GM19043 (cell line): ENCODE results near the gene CCDC88B.
"Not testable (repeated sequence)": the region's sequence is repeated elsewhere in the genome, so short reads cannot be mapped to it uniquely, and the experiment has no call there.

Experiments
- ATAC-seq: cut with Tn5 transposase; IDR thresholded peaks from one replicate; pipeline ENCODE4 v1.9.1; 2021; ENCODE audit warnings: low read depth; ENCODE audit not compliant: unreplicated experiment

The CCDC88B gene

DNA sequence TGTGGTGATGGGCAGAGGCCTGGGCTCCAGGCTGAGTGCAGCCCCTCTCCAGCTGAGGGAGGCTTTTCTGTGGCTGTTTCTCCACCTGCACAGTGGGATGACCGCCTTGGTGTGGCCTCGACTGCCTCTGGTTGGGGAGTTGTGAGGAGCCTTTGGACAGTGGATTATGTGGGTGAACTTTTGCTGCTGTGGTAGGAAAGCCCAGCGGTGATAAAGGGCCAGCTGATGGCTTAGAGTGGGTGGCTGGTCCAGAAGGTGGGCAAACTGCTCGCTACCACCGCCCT, 36.0 kb upstream of the CCDC88B start:
- no peak for ATAC-seq

DNA sequence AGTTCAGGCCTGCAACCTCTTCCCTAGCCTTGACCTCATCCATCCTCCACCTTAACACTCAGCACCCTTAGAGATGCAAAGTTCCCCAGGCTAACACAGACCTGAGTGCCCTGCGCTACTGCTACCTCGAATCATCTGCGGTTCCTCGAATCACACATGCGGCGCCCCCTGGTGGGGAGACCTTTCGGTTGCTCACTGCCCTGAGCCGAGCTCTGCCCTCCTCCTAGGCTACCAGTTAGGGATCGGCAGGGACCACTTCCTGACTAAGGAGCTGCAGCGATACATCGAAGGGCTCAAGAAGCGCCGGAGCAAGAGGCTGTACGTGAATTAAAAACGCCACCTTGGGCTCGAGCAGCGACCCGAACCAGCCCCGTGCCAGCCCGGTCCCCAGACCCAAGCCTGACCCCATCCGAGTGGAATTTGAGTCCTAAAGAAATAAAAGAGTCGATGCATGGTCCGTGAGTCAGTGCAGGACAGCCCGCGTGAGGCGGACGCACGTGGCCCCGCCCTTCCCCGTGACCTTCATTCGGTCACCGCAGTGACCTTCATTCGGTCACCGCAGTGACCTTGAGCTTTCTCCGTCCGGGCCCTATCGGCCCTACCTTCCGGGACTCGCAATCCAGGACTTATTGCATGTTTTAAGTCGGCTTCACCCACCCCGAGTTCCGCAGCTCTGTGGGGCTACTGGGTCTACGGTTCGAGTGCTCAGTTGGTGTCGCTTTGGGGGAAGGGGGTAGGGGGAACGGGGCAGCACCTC, 35.5 kb upstream of the CCDC88B start:
- peak; percentile 34 for ATAC-seq

DNA sequence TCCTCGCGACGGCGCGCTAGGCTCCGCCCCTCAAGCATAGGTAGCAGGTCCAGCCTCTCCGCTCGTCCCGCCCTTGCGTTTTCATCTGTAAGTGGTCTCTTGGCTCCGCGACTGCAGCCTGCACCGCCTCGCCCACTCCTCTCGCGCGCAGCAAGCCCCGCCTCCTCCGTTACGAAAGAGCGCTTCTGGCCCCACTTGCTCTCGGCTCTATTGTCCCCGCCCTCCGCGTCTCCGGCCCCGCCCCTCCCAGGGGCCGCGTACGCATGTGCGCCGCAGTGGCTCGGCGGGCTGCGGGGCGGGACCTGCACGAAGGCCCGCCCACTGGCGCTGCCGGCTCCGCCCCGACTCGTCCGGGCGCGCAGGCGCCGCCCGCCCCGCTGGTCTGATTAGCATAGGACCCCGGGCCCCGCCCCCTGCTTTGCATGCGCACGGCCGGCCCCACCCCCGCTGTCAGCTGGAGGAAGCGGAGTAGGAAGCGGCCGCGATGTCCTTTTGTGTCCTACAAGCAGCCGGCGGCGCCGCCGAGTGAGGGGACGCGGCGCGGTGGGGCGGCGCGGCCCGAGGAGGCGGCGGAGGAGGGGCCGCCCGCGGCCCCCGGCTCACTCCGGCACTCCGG, 34.8 kb upstream of the CCDC88B start, which contains the start of gene ESRRA:
Gene ESRRA (plus strand): TSS at position 450 of the 616 bp plus-strand sequence. CDS start 1,656 bp downstream, outside the sequence.
- ATAC-seq, result peak; percentile 58

DNA sequence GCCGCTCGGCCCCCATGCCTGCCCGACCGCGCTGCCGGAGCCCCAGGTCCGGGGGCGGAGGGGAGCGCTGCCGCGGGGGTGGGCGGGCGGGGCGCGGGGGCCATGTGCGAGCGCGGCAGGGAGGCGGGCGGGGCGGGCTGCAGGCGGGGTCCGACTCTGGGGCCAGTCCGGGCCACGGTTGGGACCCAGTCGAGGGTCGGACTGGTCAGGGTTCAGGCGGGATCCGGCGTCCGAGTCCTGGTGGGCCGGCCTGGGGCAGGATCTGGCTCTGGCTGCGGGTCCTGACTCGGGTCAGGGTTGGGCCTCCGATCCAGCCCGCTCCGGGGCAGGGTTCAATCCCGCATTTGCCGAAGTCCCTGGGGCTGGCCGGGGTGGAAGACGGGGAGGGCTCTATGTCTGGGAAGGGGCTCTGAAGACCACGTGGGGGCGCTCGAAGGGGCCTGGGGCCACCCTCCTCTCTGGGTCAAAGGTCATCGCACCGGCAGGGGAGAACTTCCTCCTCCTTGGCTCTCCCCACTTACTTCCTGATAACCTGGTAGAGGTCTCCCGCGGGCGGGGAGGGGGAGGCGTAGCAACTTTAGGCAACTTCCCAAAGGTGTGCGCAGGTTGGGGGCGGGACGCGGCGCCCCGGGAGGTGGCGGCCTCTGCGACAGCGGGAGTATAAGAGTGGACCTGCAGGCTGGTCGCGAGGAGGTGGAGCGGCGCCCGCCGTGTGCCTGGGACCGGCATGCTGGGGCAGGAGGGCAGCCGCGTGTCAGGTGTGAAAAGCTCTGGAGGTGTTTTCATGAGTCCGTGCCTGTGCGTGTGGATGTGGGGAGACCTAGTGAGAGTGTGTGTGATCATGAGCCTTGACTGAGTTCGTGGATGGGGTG, 34.1 kb upstream of the CCDC88B start:
- no peak for ATAC-seq

DNA sequence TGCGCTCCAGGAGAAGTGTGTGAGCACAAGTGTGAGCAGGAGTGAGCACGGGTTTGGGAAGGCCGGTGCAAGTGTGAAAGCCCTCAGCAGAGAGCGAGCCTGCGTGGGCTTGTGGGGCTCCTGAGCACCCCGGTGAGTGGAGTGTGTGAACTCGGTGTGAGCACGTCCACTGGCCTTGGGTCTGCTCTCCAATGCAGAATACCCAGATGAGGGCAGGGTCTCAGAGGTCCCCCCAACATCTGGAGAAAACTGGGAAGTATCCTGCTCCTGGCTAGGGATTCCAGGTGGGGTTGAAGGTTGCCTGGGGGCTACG, 33.5 kb upstream of the CCDC88B start:
- ATAC-seq, result no peak

DNA sequence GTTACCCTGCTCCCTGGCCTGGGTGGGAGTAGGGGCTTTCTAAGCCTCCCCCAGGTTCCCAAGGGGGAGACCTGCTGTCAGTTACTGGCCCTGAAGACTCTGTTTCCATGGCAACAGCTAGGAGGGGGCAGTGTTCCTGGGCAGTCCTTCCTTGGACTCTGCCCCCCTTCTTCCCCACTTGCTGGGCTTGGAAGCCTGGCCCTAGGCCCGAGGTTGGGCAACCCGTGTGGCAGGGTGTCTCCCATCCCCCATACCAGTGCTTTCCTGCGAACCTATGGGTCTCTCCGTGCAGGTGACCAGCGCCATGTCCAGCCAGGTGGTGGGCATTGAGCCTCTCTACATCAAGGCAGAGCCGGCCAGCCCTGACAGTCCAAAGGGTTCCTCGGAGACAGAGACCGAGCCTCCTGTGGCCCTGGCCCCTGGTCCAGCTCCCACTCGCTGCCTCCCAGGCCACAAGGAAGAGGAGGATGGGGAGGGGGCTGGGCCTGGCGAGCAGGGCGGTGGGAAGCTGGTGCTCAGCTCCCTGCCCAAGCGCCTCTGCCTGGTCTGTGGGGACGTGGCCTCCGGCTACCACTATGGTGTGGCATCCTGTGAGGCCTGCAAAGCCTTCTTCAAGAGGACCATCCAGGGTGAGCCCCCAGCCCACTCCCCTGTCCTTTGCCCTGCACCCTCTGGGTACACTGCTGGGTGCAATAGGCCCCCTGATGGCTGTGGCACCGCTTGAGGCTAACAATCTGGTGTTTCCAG, 33.0 kb upstream of the CCDC88B start:
- no peak for ATAC-seq

DNA sequence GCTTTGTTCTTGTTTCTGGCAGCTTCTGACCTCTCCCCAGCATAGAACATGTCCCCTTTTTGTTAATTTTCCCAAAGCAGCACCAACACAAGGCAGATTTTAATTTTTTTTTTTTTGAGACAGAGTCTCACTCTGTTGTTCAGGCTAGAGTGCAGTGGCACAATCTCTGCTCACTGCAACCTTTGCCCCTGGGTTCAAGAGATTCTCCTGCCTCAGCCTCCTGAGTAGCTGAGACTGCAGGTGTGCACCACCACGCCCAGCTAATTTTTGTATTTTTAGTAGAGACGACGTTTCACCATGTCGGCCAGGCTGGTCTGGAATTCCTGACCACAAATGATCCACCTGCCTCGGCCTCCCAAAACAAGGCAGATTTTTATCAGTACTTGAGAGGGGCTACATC, 32.2 kb upstream of the CCDC88B start:
- not testable (repeated sequence) for ATAC-seq

DNA sequence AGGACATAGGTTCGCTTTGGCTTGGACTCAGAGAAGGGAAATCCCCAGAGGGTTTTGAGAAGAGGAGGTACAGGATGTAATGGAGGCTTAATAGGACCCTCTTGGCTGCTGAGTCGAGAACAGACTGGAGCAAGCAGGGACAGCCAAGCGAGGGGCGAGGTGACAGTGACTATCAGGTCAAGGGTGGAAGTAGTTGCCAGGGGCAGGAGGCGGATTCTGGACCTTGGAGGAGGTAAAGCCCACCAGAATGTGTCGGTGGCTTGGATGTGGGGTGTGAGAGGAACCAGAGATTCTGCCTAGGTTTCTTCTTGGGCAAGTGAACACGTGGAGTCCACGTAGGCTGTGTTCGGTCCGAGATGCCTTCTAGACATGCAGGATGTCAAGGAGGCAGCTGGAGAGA, 27.1 kb upstream of the CCDC88B start:
- no peak for ATAC-seq

DNA sequence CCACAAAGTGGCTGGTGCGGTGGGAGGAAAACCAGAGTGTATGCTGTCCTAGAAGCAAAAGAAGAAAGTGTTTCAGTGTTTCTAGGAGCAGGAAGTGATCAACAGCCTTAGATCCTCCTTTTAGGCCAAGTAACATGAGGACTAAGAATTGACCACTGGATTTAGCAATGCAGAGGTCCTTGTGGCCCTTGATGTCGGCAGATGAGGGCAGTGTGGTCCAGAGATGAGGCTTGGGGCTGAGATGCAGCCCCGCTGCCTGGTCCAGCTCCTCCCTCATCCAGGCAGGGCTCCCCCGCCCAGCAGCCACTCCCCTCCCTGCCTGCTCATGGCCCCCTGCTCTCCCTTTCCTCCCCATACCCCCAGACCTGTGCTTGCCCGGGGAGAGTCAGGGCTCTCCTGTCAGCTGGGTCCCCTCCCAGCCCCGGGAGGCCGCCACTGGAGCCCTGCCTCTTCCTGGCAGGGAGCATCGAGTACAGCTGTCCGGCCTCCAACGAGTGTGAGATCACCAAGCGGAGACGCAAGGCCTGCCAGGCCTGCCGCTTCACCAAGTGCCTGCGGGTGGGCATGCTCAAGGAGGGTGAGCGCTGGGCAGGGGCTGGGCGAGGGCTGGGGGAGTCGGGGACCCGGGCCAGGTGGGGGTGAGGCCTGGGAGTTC, 26.4 kb upstream of the CCDC88B start:
- ATAC-seq, result no peak

DNA sequence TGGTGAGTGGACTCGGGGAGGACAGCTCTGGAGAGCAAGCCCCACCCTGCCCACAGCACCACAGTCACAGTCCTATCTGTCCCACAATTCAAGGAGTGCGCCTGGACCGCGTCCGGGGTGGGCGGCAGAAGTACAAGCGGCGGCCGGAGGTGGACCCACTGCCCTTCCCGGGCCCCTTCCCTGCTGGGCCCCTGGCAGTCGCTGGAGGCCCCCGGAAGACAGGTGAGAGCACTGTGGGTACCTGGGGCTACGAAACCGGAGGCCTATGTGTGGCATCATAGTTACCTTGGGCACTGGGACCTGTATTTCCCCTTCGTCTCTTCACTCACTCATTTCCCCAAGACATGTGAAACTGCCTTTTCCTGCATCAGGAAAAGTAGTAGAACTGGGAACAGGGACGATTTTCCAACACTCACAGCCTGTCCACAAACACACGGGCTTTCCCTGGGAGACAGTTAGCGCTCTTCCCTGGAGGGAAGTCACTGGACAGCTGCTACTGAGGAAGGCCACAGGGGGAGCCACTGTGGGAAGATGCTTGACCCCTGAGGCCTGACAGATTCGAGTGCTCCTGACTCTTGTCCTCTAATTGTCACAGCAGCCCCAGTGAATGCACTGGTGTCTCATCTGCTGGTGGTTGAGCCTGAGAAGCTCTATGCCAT, 25.7 kb upstream of the CCDC88B start:
- ATAC-seq, result no peak

DNA sequence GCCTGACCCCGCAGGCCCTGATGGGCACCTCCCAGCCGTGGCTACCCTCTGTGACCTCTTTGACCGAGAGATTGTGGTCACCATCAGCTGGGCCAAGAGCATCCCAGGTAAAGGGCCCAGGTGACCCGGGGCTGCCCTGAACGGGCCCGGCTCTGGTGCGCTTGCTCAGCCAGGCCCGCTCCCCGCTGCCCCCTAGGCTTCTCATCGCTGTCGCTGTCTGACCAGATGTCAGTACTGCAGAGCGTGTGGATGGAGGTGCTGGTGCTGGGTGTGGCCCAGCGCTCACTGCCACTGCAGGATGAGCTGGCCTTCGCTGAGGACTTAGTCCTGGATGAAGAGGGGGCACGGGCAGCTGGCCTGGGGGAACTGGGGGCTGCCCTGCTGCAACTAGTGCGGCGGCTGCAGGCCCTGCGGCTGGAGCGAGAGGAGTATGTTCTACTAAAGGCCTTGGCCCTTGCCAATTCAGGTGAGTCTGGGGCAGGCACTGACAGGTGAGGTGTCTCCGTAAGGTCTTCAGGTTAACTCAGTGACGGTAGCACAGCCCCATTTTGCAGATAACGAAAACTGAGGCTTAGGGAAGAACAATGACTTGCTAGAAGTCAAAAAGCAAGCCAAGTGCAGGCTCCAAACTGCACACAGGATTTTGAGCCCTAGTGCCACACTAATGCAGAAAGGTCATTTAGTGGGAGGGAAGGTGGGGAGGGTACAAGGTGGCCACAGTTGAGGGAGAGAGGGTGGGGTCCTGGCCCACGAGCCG, 25.0 kb upstream of the CCDC88B start:
- no peak for ATAC-seq

DNA sequence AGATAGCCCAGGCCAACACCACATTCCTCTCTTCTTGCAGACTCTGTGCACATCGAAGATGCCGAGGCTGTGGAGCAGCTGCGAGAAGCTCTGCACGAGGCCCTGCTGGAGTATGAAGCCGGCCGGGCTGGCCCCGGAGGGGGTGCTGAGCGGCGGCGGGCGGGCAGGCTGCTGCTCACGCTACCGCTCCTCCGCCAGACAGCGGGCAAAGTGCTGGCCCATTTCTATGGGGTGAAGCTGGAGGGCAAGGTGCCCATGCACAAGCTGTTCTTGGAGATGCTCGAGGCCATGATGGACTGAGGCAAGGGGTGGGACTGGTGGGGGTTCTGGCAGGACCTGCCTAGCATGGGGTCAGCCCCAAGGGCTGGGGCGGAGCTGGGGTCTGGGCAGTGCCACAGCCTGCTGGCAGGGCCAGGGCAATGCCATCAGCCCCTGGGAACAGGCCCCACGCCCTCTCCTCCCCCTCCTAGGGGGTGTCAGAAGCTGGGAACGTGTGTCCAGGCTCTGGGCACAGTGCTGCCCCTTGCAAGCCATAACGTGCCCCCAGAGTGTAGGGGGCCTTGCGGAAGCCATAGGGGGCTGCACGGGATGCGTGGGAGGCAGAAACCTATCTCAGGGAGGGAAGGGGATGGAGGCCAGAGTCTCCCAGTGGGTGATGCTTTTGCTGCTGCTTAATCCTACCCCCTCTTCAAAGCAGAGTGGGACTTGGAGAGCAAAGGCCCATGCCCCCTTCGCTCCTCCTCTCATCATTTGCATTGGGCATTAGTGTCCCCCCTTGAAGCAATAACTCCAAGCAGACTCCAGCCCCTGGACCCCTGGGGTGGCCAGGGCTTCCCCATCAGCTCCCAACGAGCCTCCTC, 24.1 kb upstream of the CCDC88B start:
- ATAC-seq, result not testable (repeated sequence)

DNA sequence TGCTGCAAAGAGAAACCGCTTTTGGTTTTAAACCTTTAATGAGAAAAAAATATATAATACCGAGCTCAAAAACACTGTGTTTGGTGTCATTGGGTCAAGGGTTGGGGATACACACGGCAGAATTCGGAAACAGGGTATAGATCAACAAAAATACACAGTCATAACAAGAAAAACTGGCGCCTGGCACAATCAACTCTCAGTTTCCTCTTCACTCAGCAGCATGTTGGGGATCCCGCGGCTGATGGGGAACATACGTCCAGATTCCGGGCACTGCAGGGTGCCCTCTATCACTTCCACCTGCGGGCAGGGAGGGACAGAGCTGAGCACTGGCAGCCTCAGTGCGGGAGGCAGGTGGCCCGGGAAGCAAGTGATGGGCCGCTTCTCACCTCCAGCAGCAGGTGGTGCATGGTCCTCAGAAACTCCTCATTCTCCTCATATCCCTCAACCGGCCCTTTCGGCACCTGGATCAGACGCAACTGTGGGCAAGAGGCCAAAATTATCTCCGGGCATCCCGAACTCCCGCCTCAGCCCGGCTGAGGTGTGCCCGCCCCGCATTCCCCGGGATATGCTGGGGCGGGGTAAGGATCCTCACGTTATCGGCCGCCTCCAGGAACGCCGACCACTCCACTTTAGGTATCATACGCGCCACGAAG, 23.2 kb upstream of the CCDC88B start:
- no peak for ATAC-seq

DNA sequence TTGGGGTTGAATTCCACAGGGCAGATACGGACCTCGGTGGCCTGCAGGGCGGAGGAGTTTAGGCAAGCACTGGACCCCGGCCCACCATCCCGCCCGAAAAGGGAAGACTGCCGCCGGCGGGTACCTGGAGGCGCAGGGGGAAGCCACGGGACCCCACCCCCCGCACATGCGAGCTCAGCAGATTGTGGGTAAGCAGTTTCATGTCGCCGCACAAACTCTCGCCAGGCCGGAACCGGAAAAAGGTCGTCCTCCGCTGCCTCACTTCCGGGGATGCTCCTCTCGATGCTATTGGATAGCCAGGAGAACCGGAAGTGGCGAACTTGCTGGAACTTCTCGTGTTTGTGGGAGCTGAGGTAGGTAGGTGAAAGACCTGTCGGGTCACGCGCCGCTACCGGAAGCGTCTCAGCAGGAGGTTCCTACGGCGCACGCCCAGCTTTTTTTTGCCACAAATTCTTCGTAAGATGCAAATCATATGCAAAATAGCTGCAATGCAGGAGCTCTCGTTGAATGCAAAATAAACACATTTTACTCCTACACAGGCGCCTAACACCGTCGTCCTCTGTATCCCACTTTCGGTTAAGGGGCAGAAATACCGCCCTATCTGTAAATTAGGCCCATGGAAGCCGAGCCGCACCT, 22.6 kb upstream of the CCDC88B start, which contains the start of gene TRMT112:
Gene TRMT112 (minus strand): TSS at position 235 of the 636 bp plus-strand sequence. CDS start 33 bp downstream, at position 202.
- ATAC-seq, result peak; percentile 59

DNA sequence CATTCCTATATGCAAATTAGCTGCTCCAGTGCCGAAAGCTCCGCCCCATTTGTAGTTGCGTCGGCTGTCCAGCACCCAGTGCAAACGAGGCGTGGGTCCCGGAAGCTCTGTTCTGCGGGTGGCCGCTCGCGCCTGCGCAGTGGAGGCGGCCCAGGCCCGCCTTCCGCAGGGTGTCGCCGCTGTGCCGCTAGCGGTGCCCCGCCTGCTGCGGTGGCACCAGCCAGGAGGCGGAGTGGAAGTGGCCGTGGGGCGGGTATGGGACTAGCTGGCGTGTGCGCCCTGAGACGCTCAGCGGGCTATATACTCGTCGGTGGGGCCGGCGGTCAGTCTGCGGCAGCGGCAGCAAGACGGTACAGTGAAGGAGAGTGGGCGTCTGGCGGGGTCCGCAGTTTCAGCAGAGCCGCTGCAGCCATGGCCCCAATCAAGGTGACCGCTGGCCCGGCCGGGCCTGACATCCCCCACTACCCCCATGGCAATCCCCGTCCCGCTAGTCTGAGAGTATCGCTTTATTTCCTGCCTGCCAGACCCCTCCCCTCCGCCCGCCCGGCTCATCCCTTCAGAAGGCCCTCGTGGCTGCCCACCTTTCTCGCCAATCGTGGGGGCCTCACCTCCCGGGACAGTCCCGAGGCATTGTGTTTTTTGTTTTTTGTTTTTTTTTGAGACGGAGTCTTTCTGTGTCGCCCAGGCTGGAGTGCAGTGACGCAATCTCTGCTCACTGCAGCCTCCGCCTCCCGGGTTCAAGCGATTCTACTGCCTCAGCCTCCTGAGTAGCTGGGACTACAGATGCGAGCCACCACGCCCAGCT, 21.8 kb upstream of the CCDC88B start, which contains the start of gene PRDX5:
Gene PRDX5 (plus strand): TSS at position 161 of the 805 bp plus-strand sequence. CDS start 95 bp downstream, at position 256.
- ATAC-seq, result peak; percentile 72
